Measurements from ENCODE around the gene DCTN2.
"Not testable (repeated sequence)": the region's sequence is repeated elsewhere in the genome, so short reads cannot be mapped to it uniquely, and the experiment has no call there.

Gene DCTN2

DNA sequence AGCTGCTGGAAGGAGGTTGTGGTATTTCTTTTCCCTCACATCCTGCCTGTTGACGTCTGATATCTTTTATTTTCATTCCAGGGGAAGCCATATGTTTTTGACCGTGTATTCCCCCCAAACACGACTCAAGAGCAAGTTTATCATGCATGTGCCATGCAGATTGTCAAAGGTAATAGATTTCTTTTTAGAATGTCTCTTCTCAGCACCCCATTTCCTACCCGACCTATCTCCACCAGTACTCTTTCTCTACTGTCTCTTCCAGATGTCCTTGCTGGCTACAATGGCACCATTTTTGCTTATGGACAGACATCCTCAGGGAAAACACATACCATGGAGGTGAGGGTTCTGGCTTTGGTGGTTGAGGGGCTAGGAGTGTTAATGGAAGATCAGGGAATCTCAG is 16.4 kb upstream of the DCTN2 start:
- no peak for TF ChIP-seq CTCF (conservative IDR thresholded peaks at IDR 0.05)
- TF ChIP-seq ZFX (IDR thresholded peaks at IDR 0.05): no peak

DNA sequence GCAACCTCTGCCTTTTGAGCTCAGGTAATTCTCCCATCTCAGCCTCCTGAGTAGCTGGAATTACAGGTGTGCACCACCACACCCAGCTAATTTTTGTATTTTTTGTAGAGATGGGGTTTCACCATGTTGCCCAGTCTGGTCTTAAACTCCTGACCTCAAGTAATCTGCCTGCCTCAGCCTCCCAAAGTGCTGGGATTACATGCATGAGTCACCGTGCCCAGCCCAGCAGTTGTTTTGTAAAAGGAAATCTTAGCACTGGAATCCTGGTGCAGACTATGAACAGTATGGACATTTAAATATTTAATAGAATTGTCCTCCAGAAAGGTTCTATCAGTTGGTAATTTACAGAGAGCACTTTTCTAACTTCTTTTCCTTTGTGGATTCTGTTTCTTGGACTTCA is 14.1 kb upstream of the DCTN2 start:
- H3K27ac ChIP-seq: not testable (repeated sequence)

More for the DNA sequence above, 16.4 kb upstream of the DCTN2 start:
- no peak overlapping the region for H3K27ac ChIP-seq

- TF ChIP-seq ZFX (IDR thresholded peaks at IDR 0.05) (no peak), CTCF (conservative IDR thresholded peaks at IDR 0.05) (no peak)
- H3K27ac ChIP-seq: no peak overlapping the region
These were observed 13.5 kb upstream of the DCTN2 start for GRCh38 chr12:57560516-57560915.

DNA sequence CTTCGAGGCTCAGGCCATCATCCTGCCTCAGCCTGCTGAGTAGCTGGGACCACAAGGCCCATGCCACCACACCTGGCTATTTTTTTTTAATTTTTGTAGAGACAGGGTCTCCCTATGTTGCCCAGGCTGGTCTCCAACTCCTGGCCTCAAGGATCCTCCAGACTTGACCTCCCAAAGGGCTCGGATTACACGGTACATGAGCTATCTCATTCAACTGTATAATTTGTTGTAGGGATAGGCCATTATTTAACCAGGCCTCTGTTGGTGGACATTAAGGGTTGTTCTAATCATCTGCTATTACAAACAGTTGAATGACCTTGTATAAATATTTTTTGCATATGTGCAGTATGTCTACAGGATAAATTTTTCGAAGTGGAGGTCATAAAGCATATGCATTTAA is 11.9 kb upstream of the DCTN2 start:
- no peak overlapping the region for H3K27ac ChIP-seq
- TF ChIP-seq CTCF (conservative IDR thresholded peaks at IDR 0.05) (no peak), ZFX (IDR thresholded peaks at IDR 0.05) (no peak)

DNA sequence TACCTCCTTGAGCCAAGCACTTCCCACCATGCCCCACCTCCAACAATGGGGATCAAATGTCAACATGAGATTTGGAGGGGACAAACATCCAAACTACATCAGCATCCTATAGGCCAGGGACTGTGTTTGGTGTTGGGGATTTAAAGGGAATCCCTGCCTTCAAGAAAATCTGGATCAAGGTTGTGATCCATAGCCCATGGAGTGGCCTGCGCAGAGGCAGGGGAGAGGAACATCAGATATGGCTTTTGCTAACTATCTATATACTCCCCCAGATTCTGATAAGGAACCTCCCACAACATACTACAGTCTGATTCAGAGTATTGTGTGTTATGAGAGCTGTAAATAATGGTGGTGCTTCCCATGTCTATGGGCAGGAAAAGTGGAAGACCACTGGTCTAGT is 7.9 kb upstream of the DCTN2 start:
- TF ChIP-seq ZFX (IDR thresholded peaks at IDR 0.05): no peak
- TF ChIP-seq CTCF (conservative IDR thresholded peaks at IDR 0.05): no peak

GRCh38 chr12:57554453-57554852 is 7.5 kb upstream of the DCTN2 start:
- no peak overlapping the region for H3K27ac ChIP-seq
- no peak for TF ChIP-seq CTCF (conservative IDR thresholded peaks at IDR 0.05)
- no peak for TF ChIP-seq ZFX (IDR thresholded peaks at IDR 0.05)

More for the DNA sequence above, 7.9 kb upstream of the DCTN2 start:
- no peak overlapping the region for H3K27ac ChIP-seq

DNA sequence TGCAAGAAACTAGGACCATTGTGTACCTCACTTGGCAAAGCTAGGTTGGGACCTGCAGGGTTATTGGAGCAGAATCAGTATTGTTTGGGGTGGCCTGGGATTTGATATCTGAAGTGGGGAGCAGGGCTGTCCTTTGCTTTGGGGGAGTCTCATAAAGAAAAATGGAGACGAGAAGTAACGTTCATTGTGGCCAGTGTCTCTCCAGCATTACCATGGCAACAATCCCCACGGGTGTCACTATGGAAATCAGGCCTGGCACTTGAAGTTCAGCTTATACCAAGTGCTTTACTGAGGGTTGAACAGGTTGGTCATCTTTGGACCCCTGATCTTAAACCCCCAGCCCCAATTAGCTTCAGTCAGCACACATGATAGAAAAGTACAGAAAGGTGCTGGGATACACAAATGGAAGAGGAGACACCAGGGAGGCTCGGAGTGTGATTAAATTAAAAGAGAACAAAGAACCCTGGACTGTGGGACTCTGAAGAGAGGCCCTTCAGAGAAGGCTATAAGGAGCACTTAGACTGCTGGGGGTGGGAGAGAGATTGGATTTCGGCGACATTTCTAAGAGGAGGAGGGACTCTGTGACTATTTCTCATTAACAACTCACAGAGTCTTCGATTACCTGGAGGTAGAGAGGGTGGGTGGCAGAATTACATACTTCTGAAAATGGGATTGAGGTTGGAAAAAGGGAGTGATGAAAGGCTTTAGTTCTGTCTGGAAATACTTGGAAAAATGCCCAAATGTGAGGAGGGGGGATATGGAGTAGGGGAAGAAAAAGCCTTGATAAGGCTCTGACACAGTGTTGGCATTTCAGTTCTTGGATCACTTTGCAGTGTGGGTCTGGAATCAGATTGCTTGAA is 6.6 kb upstream of the DCTN2 start:
- no peak overlapping the region for H3K27ac ChIP-seq
- TF ChIP-seq CTCF (conservative IDR thresholded peaks at IDR 0.05) (no peak), ZFX (IDR thresholded peaks at IDR 0.05) (no peak)

GRCh38 chr12:57552835-57553313 is 5.9 kb upstream of the DCTN2 start:
- TF ChIP-seq ZFX (IDR thresholded peaks at IDR 0.05) (no peak), CTCF (conservative IDR thresholded peaks at IDR 0.05) (no peak)
- no peak overlapping the region for H3K27ac ChIP-seq
